Suprapubic skin (tissue), 4 donors: ENCODE measurements around the gene RALGPS1. TPM values are rescaled to one million over a fixed set of nuclear protein-coding genes. Genes with fewer than 3 reads are reported as not detected.

ENCODE experiments used
- DNase-seq, 2 donors: peaks; one replicate each; pipeline ENCODE4 v3.0.0-alpha.2; 2019; ENCODE audit warnings: low spot score in 2 of 2
- H3K27ac ChIP-seq: fragments of 200-600 bp; sonication (generic); one replicate; pipeline ENCODE4 v1.5.1; 2019
- H3K27me3 ChIP-seq: fragments of 200-600 bp; sonication (generic); one replicate; pipeline ENCODE4 v1.5.1; 2019
- H3K36me3 ChIP-seq: fragments of 200-600 bp; sonication (generic); one replicate; pipeline ENCODE4 v1.5.1; 2019
- H3K4me1 ChIP-seq: fragments of 200-600 bp; sonication (generic); one replicate; pipeline ENCODE4 v1.5.1; 2019
- H3K4me3 ChIP-seq: fragments of 200-600 bp; sonication (generic); one replicate; pipeline ENCODE4 v1.5.1; 2019; ENCODE audit warnings: mild to moderate bottlenecking
- H3K9me3 ChIP-seq: fragments of 200-600 bp; sonication (generic); one replicate; pipeline ENCODE4 v1.5.1; 2019
- CTCF ChIP-seq, 2 donors: fragments of 200-600 bp in 1 of 2; fragments of 450-650 bp in 1 of 2; sonication (generic) in 1 of 2; IDR thresholded peaks; one replicate each; pipeline ENCODE4 v1.5.1; 2016 to 2019; ENCODE audit warnings: antibody characterized with exemption in 2 of 2, mild to moderate bottlenecking in 1 of 2, moderate library complexity in 1 of 2
- EP300 ChIP-seq: sonication (generic); formaldehyde crosslinking; IDR thresholded peaks from one replicate; pipeline ENCODE4 v1.6.1; 2017; ENCODE audit warnings: antibody characterized with exemption
- POLR2A ChIP-seq, 2 donors: fragments of 450-650 bp; IDR thresholded peaks; one replicate each; pipeline ENCODE4 v1.6.1; 2017; ENCODE audit warnings: antibody characterized with exemption in 2 of 2, mild to moderate bottlenecking in 2 of 2, moderate library complexity in 2 of 2
- POLR2AphosphoS5 ChIP-seq, 3 donors: sonication (generic); formaldehyde crosslinking; IDR thresholded peaks; one replicate each; pipeline ENCODE4 v1.6.1; 2017; ENCODE audit warnings: antibody characterized with exemption in 3 of 3
- WGBS: methylation state at CpG from one replicate; pipeline ENCODE4 v1.1.5; 2018; 5-methylcytosine and 5-hydroxymethylcytosine counted together
- total RNA-seq, 4 donors: library from RNA; depleted of rRNA; stranded (reverse); fragments of >200 nt; gene quantifications; one replicate each; pipeline ENCODE4 v1.1.0, GENCODE V29; 2016

The RALGPS1 gene
- total RNA-seq, 4 donors from 2014 or later = 14.8 to 86.7 (median 21.4) TPM

- Histone ChIP-seq H3K36me3 (no peaks in the 10 kb centered on the region), H3K27me3 (no peaks in the 10 kb centered on the region), H3K27ac (no peak overlapping the region), H3K4me1 (peaks cover 9% of the 10 kb centered on the region), H3K9me3 (no peaks in the 10 kb centered on the region), H3K4me3 (no peak overlapping the region)
- DNase-seq = no peak
- TF ChIP-seq POLR2AphosphoS5 (IDR thresholded peaks at IDR 0.05) (no peak), EP300 (no peak), CTCF (IDR thresholded peaks at IDR 0.05) (no peak), POLR2A (IDR thresholded peaks at IDR 0.05) (no peak)
These were observed 349.1 kb downstream of the RALGPS1 start for GRCh38 chr9:127263664-127264063.

- H3K4me3 ChIP-seq = no peak within 1 kb of the TSS
- DNase-seq = no peak
- H3K27me3 ChIP-seq = no peaks in the 10 kb centered on the region
- H3K36me3 ChIP-seq = no peaks in the 10 kb centered on the region
- peaks cover 9% of the 10 kb centered on the region for H3K4me1 ChIP-seq
- 48% methylated on average over 8 of the region's 8 CpGs for WGBS
- TF ChIP-seq POLR2A (IDR thresholded peaks at IDR 0.05) (no peak), EP300 (no peak), CTCF (IDR thresholded peaks at IDR 0.05) (no peak), POLR2AphosphoS5 (IDR thresholded peaks at IDR 0.05) (no peak)
- H3K27ac ChIP-seq = no peak within 1 kb of the TSS
- no peaks in the 10 kb centered on the region for H3K9me3 ChIP-seq
These were observed 350.1 kb downstream of the RALGPS1 start, which contains the start of gene GARNL3 for GRCh38 chr9:127264462-127265219. TSS of gene GARNL3 (plus strand) at chr9:127264774. CDS start at chr9:127264878, 104 bp downstream.

- no peak for DNase-seq
- H3K9me3 ChIP-seq = no peaks in the 10 kb centered on the region
- no peak overlapping the region for H3K4me3 ChIP-seq
- TF ChIP-seq POLR2A (IDR thresholded peaks at IDR 0.05) (no peak), CTCF (IDR thresholded peaks at IDR 0.05) (no peak), EP300 (no peak), POLR2AphosphoS5 (IDR thresholded peaks at IDR 0.05) (no peak)
- no peaks in the 10 kb centered on the region for H3K36me3 ChIP-seq
- H3K27me3 ChIP-seq = no peaks in the 10 kb centered on the region
- 82% methylated on average over 5 of the region's 5 CpGs for WGBS
- H3K4me1 ChIP-seq = peaks cover 6% of the 10 kb centered on the region
- no peak overlapping the region for H3K27ac ChIP-seq
These were observed 353.4 kb downstream of the RALGPS1 start for GRCh38 chr9:127267793-127268525.

- Histone ChIP-seq H3K4me3 (no peak overlapping the region), H3K27ac (no peak overlapping the region), H3K27me3 (no peaks in the 10 kb centered on the region), H3K36me3 (no peaks in the 10 kb centered on the region), H3K9me3 (no peaks in the 10 kb centered on the region), H3K4me1 (no peaks in the 10 kb centered on the region)
- no peak for TF ChIP-seq CTCF (IDR thresholded peaks at IDR 0.05)
- TF ChIP-seq EP300 = no peak
- no peak for TF ChIP-seq POLR2AphosphoS5 (IDR thresholded peaks at IDR 0.05)
- no peak for TF ChIP-seq POLR2A (IDR thresholded peaks at IDR 0.05)
- 93% methylated on average over 1 of the region's 1 CpG for WGBS
- no peak for DNase-seq
These were observed 354.9 kb downstream of the RALGPS1 start for GRCh38 chr9:127269449-127269848.

Other genes with a start within 250 kb of the RALGPS1 start
- gene ZBTB43, start 109.7 kb upstream of the RALGPS1 start, total RNA-seq = 10 to 100 TPM; 21.2 to 46.1 (median 32.2) TPM
- gene ZBTB34, start 54.1 kb upstream of the RALGPS1 start, total RNA-seq = 10 to 100 TPM; 10.8 to 15.9 (median 13.0) TPM
- 10 to 100 TPM; 17.3 to 21.3 (median 19.8) TPM for gene ANGPTL2, start 207.9 kb downstream of the RALGPS1 start, total RNA-seq